ENCODE measurements around the gene RBM22.

- no peak for TF ChIP-seq CTCF (IDR thresholded peaks at IDR 0.05)
- TF ChIP-seq POLR2AphosphoS5 (IDR thresholded peaks at IDR 0.05; ENCODE audit: insufficient read depth in 1 of 2, low read depth in 1 of 2) = no peak
Measured at GRCh38 chr5:150658699-150659265, 42.1 kb downstream of the RBM22 start.

All from vagina (tissue), 2 donors.